Suppressor macrophage treated with lipopolysaccharide for 4 hours (primary cell): Measurements from ENCODE around the gene ARHGAP23.
"Not testable (repeated sequence)": the region's sequence is repeated elsewhere in the genome, so short reads cannot be mapped to it uniquely, and the experiment has no call there.

ENCODE experiments used
- DNase-seq: peaks from one replicate; pipeline ENCODE4 v3.0.0-alpha.2; 2020

The ARHGAP23 gene

DNA sequence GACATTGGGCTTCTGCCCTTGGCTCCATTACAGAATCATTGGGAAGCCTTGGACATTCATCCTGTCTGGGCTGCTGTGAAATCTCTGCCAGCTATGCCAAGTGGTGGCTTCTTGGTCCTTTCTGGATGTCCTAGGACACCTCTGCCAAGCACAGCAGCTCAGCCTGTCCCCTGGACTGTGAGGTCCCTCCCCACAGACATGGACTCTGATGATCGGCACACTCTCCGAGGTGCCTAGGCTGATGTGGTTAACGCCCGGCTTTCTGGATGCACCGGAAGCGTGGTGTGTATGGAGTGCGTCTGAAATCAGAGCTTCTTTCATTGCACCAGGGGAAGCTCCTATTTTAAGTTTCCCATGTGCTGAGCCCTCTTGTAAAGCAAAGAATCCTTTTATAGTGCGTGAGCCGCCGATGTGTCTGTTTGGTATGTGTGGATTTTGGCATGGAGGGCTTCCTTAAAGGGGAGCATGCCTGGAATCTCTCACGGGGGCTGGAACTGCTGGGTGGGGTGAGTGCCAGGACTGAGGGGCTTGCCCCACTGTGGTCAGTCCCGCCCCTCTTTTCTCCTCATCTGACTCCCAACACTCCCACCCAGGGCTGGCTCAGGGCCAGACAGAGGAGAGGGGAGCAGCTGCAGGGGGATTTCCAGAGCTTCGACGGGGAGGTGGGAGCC lies 7.0 kb upstream of the ARHGAP23 start:
- DNase-seq: no peak

DNA sequence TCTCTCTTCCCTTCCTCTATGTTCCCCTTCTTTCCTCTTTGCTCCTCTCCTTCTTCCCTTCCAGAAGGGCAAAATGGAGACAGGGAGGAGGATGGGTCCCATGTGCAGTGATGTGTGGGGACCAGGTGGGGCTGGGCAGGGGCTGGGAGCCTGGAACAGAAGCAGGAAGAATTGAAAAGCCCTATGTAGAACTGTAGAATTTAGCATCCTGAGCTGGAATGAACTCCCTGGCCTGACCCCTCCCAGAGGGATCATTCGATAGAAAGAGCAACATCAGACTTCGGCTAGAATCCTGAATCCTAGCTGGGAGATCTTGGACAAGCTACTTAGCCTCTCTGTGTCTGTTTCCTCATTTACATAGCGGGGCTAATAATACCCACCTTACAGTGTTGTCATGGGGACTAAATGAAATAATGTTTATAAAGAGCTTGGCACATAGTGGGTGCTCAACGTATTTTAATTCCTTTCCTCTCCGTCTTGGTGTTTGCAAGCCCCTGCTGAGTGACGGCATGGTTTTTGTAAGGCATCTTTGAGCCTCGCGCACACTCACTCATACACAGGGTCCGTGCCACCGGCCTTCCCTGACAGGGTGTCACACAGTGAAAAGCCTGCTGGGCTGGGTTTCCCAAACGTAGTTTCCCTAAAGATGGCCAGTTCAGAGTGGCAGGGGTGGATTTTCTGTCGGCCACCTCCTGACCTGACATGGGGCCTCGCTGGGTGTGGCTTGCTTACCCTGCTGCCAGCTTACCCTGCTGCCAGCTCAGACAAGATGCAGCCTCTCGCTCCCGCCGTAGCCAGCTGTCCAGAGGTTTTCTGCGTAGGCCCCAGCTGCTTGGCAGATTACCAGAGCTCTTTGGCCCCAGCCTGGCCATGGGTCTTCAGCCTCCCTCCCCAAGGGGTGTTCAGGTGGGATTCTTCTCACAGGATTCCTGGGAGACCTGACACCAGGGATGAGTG lies 6.1 kb upstream of the ARHGAP23 start:
- no peak for DNase-seq

DNA sequence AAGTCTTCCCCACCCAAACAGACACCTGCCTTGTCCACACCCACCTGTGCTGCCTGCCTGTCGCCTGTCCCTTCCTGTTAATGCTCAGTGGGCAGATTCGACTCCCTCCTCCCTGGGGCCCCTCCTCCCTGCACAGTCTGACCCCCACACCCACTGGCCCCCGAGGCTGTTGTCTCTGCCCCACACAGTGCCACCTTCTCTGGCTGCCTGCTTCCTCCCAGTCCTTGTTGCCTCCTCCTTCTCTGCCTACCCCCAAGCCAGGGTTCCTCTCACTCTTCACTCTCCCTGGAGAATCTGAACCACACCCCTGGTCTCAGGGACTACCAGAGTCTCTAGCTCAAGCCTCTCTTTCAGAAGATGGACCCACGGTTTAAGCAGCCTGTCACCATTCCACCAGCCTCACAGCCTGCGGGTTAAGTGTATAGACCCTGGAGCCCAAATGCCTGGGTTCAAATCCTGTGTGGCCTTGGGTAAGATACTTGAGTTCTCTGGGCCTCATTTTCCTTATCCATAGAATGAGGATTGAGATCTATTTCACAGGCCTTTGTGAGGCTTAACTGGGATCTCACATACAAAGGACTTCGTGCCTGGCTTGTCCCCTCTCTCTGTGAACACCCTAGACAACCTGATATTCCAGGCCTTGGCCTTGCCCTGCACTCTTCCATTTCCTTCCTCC lies 3.8 kb upstream of the ARHGAP23 start:
- no peak for DNase-seq

DNA sequence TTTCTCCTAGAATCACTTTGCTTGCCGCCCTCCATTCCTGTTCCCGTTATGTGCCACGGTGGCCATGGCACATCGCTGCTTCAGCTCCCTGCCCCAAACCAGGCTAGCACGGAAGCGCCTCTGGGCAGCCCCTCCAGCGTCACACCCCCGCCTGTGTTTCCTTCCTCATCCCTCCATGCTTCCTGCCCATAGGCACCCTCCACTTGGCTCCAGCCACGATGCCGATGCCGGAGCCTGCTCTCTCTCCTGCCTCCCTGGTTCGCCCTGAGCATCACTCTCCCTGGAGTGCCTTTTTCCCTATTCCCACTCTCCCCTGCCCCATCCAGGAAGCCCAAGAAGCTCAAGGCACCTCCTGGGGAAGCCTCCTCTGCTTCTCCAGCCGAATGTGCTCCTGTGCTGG lies 3.2 kb upstream of the ARHGAP23 start:
- DNase-seq: peak; percentile 32

DNA sequence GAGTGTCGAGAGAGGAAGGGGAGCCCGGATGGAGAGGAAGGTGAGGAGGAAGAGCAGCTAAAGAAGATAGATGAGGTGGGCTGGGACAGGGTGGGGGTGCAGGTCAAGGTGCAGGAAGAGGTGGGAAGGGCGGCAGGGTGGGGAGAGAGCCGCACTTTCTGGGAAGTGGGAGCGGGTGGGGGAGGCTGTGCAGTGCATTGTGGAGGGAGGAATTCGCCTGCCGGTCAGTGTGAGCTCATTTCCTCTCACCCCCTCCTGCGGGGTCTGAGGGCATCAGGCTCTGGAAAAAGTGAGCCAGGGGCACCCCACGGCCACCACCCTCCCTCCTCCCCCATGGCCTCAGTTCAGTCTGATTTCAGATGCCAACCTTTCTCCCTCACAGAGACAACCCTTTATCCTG lies 2.5 kb upstream of the ARHGAP23 start:
- DNase-seq: peak; percentile 21

DNA sequence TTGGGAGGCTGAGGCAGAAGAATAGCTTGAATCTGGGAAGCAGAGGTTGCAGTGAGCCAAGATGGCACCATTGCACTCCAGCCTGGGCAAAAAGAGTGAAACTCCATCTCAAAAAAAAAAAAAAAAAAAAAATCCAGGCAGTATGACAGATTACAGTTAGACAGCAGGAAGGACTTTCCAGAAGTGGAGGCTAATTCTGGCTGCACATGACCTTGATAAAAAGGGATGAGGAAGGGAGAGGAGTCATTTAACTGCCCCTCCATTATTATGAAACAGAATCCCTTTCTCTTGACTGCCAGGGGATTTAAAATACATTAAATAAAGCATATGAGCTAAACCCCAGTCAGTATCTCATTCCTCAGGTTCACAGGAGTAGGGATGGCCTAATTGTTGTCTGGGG lies 1.8 kb upstream of the ARHGAP23 start:
- DNase-seq: peak; percentile 53

DNA sequence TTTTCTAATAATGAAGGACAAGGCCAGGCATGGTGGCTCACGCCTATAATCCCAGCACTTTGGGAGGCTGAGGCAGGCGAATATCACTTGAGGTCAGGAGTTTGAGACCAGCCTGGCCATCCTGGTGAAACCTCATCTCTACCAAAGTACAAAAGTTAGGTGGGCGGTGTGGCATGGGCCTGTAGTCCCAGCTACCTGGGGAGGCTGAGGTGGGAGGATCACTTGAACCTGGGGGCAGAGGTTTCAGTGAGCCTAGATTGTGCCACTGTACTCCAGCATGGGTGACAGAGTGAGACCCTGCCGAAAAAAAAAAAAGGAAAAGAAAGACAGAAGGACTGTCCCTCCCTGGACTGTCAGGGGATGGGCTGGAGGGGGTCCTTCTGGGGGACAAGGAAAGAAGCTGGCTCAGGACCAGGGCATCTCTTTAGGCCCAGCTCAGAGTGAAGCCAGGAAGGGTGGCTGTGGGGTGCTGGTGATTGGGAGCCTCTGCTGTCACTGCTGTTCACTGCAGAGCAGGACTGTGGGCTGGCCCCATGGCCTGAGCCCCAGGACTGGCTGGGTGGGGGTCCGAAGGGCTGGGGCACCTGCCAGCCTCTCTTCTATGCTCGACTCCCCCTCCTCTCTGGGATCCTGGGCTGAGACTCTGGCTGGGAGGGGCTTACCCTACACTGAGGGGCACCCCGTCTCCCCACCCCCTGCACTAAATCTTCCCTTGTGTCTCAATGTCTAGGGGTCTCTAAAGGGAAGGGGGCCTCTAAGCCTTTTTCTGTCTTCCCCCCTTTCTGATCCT lies 909 bp upstream of the ARHGAP23 start:
- no peak for DNase-seq

DNA sequence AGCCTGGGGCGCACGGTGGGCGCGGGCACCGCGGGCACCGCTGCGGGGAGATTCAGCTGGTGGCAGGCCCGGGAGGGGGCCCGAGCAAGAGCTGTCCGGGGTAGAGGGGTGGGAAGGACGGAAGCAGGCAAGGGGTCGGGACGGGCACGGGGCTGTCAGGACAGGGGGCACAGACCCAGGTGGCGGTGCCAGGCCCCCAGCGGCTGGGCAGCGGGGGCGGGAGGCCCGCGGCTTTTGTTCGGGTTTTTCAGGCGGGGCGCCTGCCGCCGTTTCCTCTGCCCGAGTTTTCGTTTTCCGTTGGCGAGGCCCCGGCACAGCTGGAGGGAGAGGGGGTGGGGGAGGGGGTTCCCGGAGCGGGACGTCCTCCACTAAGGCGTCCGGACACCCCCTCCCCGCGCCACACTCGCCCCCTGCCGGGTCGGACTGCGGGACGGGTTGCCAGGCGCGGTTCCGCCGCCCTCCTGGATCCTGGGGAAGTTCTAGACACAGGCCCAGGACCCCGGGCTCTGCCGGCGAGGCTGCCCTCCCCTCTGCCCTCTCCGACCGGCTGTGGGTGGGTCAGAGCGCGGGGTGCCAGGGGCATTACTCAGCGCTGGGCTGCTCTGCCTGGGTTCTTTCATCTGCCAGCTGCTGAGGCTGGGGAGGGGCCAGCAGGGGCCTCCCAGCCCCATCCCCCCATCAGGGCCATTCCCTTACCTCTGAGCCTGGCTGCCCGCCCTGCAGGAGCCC lies 543 bp downstream of the ARHGAP23 start:
- peak; percentile 35 for DNase-seq

DNA sequence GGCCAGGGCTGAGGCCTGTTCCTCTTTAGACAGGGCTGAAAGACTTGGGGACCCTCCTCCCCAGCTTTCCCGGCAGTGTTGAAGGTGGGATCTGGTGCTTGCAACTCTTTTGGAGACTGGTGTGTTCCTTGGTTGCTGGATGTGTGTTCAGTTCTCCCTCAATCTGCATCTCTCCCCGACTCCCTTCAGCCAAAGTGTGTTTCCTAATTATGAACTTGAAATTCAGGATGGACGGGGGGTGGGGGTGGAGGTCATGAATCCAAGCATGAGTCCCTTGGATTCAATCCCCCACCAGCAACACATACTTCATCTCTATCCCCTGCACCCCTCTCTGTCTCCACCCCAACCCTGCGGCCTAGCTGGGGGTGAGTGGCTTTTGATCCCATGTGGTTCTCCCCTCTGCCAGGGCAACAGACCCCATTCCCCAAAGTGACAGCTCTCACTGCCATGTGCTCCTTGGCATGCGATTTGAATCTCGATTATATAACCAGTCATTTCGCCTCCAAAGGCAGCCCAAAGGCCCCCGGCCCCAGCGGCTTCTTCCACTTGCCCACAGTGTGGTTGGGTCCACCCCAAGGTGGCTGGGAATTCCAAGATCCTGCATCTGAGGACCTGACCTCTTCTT lies 1.3 kb downstream of the ARHGAP23 start:
- no peak for DNase-seq

DNA sequence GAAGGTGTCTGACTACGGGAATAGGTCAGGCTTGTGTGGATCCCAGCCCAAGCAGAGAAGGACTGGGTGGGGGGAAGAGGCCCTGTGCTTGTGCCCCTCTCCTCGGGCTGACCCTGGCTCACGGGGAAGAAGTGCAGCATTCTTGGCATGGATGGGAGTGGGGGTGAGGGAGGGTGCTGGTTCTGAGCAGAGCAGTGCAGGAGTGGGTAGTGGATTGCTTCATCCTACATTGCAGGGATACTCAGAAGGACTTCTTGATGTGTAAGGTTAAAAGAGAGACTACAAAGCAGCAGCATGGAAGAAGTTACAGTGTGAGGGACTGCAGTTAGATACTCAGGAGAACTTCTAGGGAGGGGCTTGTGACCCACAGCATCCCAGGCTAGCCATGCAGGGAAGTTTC lies 2.1 kb downstream of the ARHGAP23 start:
- DNase-seq: no peak

DNA sequence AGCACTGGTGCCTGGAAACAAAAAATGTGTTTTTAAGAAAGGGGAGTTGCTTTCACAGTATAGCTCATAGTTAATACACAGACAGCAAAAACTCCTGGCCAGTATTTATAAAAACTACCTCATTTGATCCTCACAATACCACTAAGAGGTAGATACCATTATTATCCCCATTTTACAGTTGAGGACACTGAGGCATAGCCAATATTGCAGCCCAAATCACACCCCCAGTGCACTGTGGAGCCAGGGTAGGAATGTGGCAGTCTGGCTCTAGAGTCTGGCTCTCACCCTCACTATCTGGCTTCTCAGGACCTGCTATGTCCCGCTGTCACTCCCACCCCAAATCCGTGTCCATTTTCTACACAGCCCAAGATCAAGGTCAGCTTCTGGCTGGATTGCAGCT lies 2.6 kb downstream of the ARHGAP23 start:
- no peak for DNase-seq

DNA sequence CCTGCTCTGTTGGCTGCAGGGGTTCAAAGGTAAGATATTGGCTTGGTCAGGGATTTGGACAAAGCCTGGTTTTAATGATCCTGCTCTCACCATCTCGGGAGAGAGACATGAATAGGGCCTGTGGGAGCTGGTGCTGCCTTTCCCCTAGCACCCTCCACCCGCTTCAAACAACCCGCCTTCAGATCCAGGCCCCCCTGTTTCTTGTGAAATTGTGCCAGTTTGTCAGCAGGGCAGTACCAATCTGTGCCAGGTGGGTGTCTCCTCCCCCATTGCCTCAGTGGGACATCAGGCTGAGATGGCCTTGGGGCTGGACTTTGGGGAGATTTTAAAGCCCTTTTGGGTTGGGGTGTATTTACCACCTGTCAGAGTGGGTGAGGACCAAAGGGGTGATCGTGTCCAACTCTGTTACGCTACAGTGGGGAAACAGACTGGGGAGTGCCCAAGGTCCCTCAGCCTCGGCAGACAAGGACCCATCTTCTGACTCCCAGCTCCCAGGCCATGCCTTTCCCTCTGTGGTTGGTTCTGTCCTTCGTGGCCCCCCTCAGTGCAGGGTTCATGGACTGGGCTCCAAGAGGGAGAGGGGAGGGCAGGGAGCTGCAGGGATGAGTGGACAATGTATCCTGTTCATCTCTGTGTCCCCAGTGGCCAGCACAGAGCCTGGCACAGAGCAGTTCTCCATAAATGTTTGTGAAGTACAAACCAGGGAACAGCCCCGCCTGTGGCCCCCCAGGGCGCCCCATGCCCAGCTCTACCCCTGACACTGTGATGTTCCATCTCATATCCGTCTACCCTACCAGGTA lies 3.3 kb downstream of the ARHGAP23 start:
- DNase-seq: no peak

DNA sequence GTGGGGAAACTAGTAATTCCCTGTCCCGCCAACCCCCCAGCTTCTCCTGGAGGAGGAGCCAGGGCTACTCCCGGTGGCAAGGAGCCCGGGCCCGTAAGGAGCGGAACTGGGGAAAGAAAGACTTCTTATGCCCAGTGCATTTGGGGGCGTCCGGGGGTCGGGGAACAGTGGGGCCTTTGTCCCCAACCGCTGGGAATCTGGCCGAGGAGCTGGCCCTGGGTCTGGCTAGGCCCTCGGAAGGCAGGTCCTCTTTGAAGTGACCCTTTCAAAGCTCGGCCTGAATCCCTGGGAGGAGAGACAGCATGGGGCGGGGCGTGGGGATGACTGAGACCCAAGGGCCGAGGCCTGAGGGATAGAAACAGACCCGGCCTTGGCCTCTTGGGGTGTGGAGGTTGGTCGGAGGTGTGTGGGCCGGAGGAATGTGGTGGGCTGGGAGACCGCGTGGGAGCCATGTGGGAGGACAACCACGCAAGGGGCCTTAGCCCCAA lies 6.0 kb downstream of the ARHGAP23 start:
- no peak for DNase-seq

DNA sequence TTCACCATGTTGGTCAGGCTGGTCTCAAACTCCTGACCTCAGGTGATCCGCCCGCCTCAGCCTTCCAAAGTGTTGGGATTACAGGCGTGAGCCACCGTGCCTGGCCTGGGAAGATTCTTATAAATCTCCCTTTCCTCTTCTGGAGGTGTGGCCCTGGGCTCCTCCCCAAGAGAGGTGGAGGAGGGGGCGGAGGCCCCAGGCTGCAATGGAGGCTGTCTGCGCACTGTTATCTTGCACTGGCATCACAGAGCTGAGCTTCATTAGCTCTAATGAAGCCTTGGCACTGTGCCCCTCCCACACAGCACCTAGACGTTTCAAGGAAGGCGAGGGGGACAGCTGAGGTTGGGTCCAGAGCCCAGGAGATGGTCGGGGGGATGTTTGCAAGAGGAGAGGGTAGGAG lies 7.5 kb downstream of the ARHGAP23 start:
- DNase-seq: no peak

DNA sequence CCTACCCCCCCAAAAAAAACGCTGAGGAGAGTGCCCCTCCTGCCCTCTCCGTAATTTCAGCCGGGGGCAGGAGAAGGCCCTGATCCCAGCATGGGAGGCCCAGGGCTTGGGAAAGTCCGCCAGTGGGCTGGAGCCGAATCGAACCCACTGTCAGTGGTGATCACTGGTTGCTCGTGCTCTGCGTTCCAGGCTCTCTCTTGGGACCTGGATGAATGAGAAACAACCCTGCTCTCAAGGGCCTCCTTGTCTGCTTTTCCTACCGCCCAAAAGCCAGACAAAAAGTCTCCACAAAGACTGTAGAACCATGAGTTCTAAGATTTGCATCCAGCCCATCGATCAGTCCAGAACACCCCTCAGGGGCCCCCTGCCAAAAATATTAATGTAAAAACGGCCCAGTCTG lies 8.1 kb downstream of the ARHGAP23 start:
- no peak for DNase-seq

DNA sequence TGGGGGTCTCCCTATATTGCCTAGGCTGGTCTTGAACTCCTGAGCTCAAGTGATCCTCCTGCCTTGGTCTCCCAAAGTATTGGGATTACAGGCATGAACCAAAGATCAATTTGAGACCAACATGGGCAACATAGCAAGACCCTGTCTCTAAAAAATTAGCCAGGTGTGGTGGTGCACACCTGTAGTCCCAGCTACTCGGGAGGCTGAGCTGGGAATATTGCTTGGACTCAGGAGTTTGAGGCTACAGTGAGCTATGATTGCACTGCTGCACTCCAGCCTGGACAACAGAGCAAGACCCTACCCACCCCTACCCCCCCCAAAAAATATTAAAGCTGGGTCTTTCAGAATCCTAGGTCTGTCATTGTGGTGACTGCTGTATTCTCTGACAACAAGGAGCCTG lies 9.0 kb downstream of the ARHGAP23 start:
- not testable (repeated sequence) for DNase-seq

DNA sequence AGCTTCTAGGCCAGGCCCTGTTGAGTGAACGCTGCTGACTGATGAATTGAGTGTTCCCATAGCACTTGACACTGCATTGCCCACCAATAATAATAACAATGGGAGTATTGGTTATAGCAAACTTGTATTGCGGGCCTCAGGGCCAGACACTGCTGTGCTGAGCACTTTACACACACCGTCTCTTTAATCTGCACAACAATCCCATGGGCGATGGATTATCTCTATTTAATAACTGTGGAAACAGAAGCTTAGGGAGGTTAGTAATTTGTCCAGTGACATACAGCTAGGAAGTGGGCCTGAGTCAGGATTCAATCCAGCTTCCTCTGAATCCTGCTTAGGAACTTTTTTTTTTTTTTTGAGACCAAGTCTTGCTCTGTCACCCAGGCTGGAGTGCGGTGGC lies 11.2 kb downstream of the ARHGAP23 start:
- no peak for DNase-seq

DNA sequence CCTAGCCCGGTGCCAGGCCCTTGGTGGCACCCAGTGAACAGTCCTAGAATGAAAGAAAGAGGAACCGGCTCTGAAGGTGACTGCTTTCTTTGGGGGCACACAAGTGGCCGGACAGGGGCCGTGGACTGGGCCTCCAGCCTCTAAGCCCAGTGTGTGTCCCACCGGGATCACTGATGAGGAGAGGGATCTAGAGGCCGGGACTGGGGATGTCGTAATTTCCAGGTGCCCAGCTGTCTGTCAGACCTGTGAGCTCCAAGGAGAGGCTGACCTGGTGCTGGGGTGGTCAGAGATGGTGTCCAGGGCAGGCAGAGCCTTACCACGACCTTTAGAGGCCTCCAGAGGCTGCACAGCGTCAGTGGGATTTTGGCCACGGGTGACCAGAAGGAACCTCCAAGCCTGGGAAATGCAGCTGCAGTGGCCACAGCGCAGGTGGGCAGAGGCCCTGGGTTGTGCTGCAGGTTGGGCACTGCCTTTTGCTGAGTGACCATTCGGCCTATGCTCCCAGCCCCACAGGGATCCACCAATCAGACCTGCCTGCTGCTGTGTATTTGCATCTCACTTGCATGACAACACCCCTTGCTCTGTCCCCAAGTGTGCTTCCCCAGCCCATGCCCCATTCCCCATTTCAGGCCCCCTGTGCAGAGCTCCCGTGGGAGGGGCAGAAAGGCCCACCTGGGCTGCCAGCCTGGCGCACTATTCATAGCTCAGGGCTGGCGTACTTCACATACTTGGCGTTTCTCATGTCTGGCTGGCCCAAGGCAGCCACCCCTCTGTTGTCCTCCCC lies 12.5 kb downstream of the ARHGAP23 start:
- DNase-seq: no peak

DNA sequence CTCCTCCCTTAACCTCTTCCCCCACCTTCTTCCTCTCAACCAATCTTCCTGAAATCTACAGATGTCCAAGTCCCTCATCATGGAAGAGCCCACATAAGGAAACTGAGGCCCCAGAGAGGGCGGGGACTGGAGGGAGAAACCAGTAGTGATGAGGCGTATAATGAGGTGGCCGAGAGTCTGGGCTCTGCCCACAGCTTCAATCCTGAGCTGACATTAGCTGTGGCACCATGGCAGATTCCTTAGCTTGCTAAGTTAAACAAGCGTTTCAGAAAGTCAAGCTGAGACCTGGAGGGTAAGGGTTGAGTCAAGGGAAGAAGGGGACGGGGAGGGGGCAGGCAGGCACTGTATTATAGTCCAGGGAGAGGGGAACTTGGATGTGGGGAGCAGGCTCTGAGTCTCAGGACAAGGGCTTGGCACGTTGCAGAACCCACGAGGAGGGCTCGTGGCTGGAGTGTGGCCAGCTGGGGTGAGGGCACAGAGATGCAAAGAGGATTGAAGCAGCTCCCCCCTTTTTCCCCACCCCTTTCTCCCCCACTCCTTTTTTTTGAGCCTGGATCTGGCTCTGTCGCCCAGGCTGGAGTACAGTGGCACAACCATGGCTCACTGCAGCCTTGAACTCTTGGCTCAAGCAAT lies 13.3 kb downstream of the ARHGAP23 start:
- DNase-seq: no peak
